Memory B cell (primary cell): Measurements from ENCODE around the gene BOD1.
A peak's percentile ranks its signal among the peaks of the same experiment; 100 is the strongest.

Source experiments
- ATAC-seq: fragments of 150-1000 bp; cut with Tn5 transposase; 2 replicates; pipeline ENCODE4 v1.10.0; 2021; ENCODE audit warnings: low read depth, mild to moderate bottlenecking, moderate library complexity
- DNase-seq, 2 donors: peaks; one replicate each; pipeline ENCODE4 v3.0.0; 2022; ENCODE audit warnings: low spot score in 2 of 2
- H3K27ac Mint-ChIP-seq: one replicate; pipeline ENCODE4 v1.8.0; 2022; ENCODE audit warnings: mild to moderate bottlenecking, moderate library complexity, mixed read lengths
- H3K27me3 Mint-ChIP-seq: one replicate; pipeline ENCODE4 v1.8.0; 2022; ENCODE audit warnings: mixed read lengths
- H3K36me3 Mint-ChIP-seq: one replicate; pipeline ENCODE4 v1.8.0; 2022; ENCODE audit warnings: mild to moderate bottlenecking, mixed read lengths
- H3K4me1 Mint-ChIP-seq: one replicate; pipeline ENCODE4 v1.8.0; 2022; ENCODE audit warnings: mixed read lengths
- H3K4me3 Mint-ChIP-seq: one replicate; pipeline ENCODE4 v1.8.0; 2022; ENCODE audit warnings: mild to moderate bottlenecking, moderate library complexity, mixed read lengths
- H3K9me3 Mint-ChIP-seq: one replicate; pipeline ENCODE4 v1.8.0; 2022; ENCODE audit warnings: mixed read lengths

The BOD1 gene

GRCh38 chr5:173616577-173617118 lies at the start of gene BOD1:
Gene BOD1 (minus strand): TSS chr5:173616650. CDS start chr5:173616436, 214 bp downstream.
- ATAC-seq (peak; percentile 89), DNase-seq (peak; percentile 88 to 94)
- Mint-ChIP-seq H3K4me1 (peaks cover 13% of the 10 kb centered on the region), H3K36me3 (peaks cover 4% of the 10 kb centered on the region), H3K27ac (peak within 1 kb of the TSS; percentile 92), H3K27me3 (no peaks in the 10 kb centered on the region), H3K4me3 (peak within 1 kb of the TSS; percentile 95), H3K9me3 (no peaks in the 10 kb centered on the region)

GRCh38 chr5:173665326-173665725 lies 48.9 kb upstream of the BOD1 start:
- Mint-ChIP-seq H3K4me1 (peaks cover 5% of the 10 kb centered on the region), H3K27me3 (no peaks in the 10 kb centered on the region), H3K4me3 (no peak overlapping the region), H3K27ac (no peak overlapping the region), H3K9me3 (peaks cover 6% of the 10 kb centered on the region), H3K36me3 (no peaks in the 10 kb centered on the region)
- DNase-seq (no peak), ATAC-seq (no peak)

- Mint-ChIP-seq H3K9me3 (peaks cover 4% of the 10 kb centered on the region), H3K27ac (no peak overlapping the region), H3K27me3 (no peaks in the 10 kb centered on the region), H3K4me3 (no peak overlapping the region), H3K36me3 (peaks cover 2% of the 10 kb centered on the region), H3K4me1 (peaks cover 3% of the 10 kb centered on the region)
- DNase-seq (no peak), ATAC-seq (no peak)
These were observed 47.7 kb upstream of the BOD1 start for GRCh38 chr5:173664154-173664526.

GRCh38 chr5:173663352-173664153 lies 47.1 kb upstream of the BOD1 start:
- Mint-ChIP-seq H3K4me3 (no peak overlapping the region), H3K36me3 (peaks cover 2% of the 10 kb centered on the region), H3K27me3 (no peaks in the 10 kb centered on the region), H3K9me3 (peaks cover 4% of the 10 kb centered on the region), H3K4me1 (peaks cover 3% of the 10 kb centered on the region), H3K27ac (no peak overlapping the region)
- DNase-seq (no peak), ATAC-seq (no peak)

GRCh38 chr5:173662581-173663351 lies 46.3 kb upstream of the BOD1 start:
- Mint-ChIP-seq H3K9me3 (no peaks in the 10 kb centered on the region), H3K4me1 (no peaks in the 10 kb centered on the region), H3K36me3 (peaks cover 2% of the 10 kb centered on the region), H3K4me3 (no peak overlapping the region), H3K27ac (no peak overlapping the region), H3K27me3 (no peaks in the 10 kb centered on the region)
- DNase-seq (no peak), ATAC-seq (no peak)

- H3K4me3 Mint-ChIP-seq = no peak overlapping the region
- no peaks in the 10 kb centered on the region for H3K27me3 Mint-ChIP-seq
- H3K4me1 Mint-ChIP-seq = no peaks in the 10 kb centered on the region
These were observed 44.2 kb upstream of the BOD1 start for GRCh38 chr5:173660481-173661280.

GRCh38 chr5:173659423-173659822 lies 43.0 kb upstream of the BOD1 start:
- no peak overlapping the region for H3K27ac Mint-ChIP-seq
- H3K36me3 Mint-ChIP-seq = peaks cover 2% of the 10 kb centered on the region
- no peak overlapping the region for H3K4me3 Mint-ChIP-seq
- DNase-seq = no peak
- H3K4me1 Mint-ChIP-seq = no peaks in the 10 kb centered on the region
- ATAC-seq = no peak
- no peaks in the 10 kb centered on the region for H3K9me3 Mint-ChIP-seq
- no peaks in the 10 kb centered on the region for H3K27me3 Mint-ChIP-seq

More at GRCh38 chr5:173660481-173661280, 44.2 kb upstream of the BOD1 start:
- Mint-ChIP-seq H3K9me3 (no peaks in the 10 kb centered on the region), H3K27ac (no peak overlapping the region), H3K36me3 (peaks cover 2% of the 10 kb centered on the region)
- DNase-seq (no peak), ATAC-seq (no peak)

- no peaks in the 10 kb centered on the region for H3K27me3 Mint-ChIP-seq
- peaks cover 2% of the 10 kb centered on the region for H3K36me3 Mint-ChIP-seq
- no peak overlapping the region for H3K4me3 Mint-ChIP-seq
- H3K9me3 Mint-ChIP-seq = peaks cover 3% of the 10 kb centered on the region
- ATAC-seq (no peak), DNase-seq (no peak)
- H3K27ac Mint-ChIP-seq = no peak overlapping the region
- H3K4me1 Mint-ChIP-seq = no peaks in the 10 kb centered on the region
These were observed 41.4 kb upstream of the BOD1 start for GRCh38 chr5:173657741-173658356.

- DNase-seq (no peak), ATAC-seq (no peak)
- no peak overlapping the region for H3K4me3 Mint-ChIP-seq
- no peaks in the 10 kb centered on the region for H3K27me3 Mint-ChIP-seq
- H3K27ac Mint-ChIP-seq = no peak overlapping the region
- H3K36me3 Mint-ChIP-seq = peaks cover 7% of the 10 kb centered on the region
- H3K4me1 Mint-ChIP-seq = no peaks in the 10 kb centered on the region
- peaks cover 11% of the 10 kb centered on the region for H3K9me3 Mint-ChIP-seq
These were observed 38.8 kb upstream of the BOD1 start for GRCh38 chr5:173655196-173655797.

GRCh38 chr5:173653822-173654523 lies 37.5 kb upstream of the BOD1 start:
- peaks cover 5% of the 10 kb centered on the region for H3K36me3 Mint-ChIP-seq
- peaks cover 11% of the 10 kb centered on the region for H3K9me3 Mint-ChIP-seq
- H3K27me3 Mint-ChIP-seq = no peaks in the 10 kb centered on the region
- no peak overlapping the region for H3K4me3 Mint-ChIP-seq
- ATAC-seq = no peak
- no peaks in the 10 kb centered on the region for H3K4me1 Mint-ChIP-seq
- DNase-seq = no peak
- H3K27ac Mint-ChIP-seq = no peak overlapping the region

- no peak for ATAC-seq
- no peak overlapping the region for H3K4me3 Mint-ChIP-seq
- peaks cover 11% of the 10 kb centered on the region for H3K9me3 Mint-ChIP-seq
- H3K4me1 Mint-ChIP-seq = peaks cover 16% of the 10 kb centered on the region
- no peak for DNase-seq
- no peaks in the 10 kb centered on the region for H3K27me3 Mint-ChIP-seq
- peaks cover 5% of the 10 kb centered on the region for H3K36me3 Mint-ChIP-seq
- no peak overlapping the region for H3K27ac Mint-ChIP-seq
These were observed 31.9 kb upstream of the BOD1 start for GRCh38 chr5:173648308-173648866.

- Mint-ChIP-seq H3K36me3 (peaks cover 1% of the 10 kb centered on the region), H3K27ac (no peak overlapping the region)
- no peak for ATAC-seq
These were observed 30.2 kb upstream of the BOD1 start for GRCh38 chr5:173646692-173647091.

More at GRCh38 chr5:173646692-173647091, 30.2 kb upstream of the BOD1 start:
- H3K9me3 Mint-ChIP-seq = peaks cover under 1% of the 10 kb centered on the region
- H3K4me3 Mint-ChIP-seq = no peak overlapping the region
- no peaks in the 10 kb centered on the region for H3K27me3 Mint-ChIP-seq
- no peak for DNase-seq
- H3K4me1 Mint-ChIP-seq = peaks cover 16% of the 10 kb centered on the region
